ENCODE measurements around the gene RPS14.
A peak's percentile ranks its signal among the peaks of the same experiment; 100 is the strongest.
"Not testable (repeated sequence)": the region's sequence is repeated elsewhere in the genome, so short reads cannot be mapped to it uniquely, and the experiment has no call there.

Gene RPS14

GRCh38 chr5:150443242-150444075, 6.1 kb downstream of the RPS14 start:
- no peak for DNase-seq

GRCh38 chr5:150442699-150443080, 6.8 kb downstream of the RPS14 start:
- no peak for DNase-seq

GRCh38 chr5:150441813-150442698, 7.5 kb downstream of the RPS14 start:
- DNase-seq, result no peak

DNA sequence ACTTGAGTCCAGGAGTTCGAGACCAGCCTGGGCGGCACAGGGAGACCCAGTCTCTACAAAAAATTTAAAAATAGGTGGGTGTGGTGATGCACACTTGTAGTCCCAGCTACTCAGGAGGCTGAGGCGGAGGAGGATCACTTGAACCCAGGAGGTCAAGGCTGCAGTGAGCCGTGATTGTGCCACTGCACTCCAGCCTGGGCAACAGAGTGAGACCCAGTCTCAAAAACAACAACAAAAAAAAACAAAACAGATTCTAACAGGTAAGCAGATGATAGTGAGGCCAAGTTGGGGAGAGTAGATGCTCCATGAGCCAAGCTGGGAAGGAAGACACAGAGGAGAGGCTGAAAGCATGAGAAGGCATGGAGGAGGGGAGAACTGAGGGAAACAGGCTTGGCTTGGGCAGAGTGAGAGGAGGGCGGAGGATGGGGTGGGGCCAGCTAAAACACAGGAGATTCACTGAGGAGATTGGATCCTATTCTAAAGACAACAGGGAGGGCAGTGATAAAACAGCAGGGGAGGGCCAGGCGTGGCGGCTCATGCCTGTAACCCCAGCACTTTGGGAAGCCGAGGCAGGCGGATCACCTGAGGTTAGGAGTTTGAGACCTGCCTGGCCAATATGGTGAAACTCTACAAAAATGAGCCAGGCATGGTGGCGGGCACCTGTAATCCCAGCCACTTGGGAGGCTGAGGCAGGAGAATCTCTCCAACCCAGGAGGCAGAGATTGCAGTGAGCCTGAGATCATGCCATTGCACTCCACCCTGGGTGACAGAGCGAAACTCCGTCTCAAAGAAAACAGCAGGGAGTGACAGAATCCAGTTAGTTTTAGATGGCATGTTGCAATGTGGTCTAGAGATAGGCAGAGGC, 8.4 kb downstream of the RPS14 start:
- DNase-seq, result no peak

DNA sequence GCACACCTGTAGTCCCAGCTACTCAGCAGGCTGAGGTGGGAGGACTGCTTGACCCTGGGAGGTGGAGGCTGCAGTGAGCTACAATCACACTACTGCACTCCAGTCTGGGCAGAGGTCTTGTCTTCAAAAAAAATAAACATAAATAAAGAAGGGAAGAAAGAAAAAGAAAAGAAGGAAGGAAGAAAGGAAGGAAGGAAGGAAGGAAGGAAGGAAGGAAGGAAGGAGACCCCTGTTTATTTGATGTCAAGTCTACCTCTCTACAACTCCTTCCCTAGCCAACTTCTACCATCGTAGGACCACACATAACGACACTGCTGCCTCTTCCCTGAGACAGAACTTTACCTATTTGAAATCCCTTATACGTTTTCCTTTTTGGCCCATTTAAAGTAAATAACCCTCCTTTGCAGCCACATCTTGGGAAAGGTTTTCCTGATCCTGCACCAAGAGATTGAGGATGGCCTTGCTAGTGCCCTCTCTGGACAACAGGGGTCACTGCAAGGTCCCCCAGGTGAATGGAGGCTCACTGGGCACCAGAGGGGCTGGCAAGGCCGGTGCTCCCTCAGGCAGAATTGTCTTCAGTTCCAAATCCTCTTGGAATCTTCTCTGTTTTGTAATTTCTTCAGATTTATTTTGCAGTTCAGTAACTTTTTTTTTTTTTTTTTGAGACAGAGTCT, 10.5 kb downstream of the RPS14 start:
- no peak for DNase-seq

- peak; percentile 84 for DNase-seq
Observed at GRCh38 chr5:150436141-150436680, 13.3 kb downstream of the RPS14 start.

DNA sequence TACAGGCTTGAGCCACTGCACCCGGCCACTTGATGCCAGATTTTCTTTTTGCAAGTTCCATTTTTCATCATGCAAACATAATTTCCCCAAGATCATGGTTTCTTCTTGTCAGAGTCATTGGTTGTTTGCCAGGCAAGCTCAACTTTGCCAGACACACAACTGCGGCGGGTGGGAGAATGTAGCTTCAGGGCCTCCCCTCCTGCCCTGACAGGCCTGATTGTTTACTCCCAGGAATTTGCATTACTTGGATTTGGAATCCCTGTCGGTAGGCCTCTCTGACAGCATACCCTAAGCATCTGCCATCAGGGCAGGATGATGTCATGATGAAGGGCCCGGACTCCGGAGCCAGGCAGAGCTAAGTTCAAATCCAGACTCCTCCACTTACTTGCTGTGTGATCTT, 15.1 kb downstream of the RPS14 start:
- peak; percentile 85 for DNase-seq

DNA sequence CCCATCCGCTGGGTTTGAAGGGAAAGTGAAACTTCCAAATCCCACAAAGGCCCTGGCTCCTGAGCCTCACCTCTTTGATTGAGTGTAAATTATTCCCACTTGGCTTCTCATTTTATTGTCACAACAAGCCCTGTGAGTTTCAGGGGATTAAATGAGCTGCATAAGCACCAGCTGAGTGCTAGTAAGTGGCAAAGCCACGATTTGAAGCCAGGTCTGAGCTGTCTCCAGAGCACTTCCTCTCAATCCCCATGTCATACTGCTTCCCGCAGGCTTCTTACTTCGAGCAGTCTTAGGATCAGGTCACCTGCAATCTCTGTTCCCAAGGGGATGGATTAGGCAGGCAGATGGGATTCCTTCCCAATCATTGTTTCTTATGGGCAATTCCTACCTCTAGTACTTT, 18.0 kb downstream of the RPS14 start:
- DNase-seq, result no peak

GRCh38 chr5:150431048-150431447, 18.5 kb downstream of the RPS14 start:
- no peak for DNase-seq

DNA sequence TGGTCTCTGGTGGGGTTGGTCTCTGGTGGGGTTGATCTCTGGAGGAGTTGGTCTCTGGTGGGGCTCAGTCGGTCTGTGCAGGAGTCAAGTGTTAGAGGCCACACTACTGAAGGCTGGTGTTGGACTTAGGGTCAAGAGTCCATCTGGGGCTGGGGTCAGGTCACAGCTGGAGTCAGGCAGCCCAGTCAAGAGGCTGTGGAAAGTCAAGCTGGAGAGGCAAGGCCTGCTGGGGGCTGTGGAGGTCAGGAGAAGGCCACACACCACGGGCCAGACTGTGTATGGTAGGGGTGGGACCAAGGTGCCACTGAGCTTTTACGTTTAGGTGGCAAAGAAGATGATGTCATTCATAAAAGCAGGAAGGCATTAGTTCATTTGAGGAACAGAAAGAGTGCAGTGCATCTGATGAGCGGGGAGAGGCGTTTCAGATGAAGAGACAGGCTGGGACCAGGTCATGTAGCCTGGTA, 20.1 kb downstream of the RPS14 start:
- no peak for DNase-seq

GRCh38 chr5:150428978-150429377, 20.6 kb downstream of the RPS14 start:
- no peak for DNase-seq

GRCh38 chr5:150428106-150428876, 21.2 kb downstream of the RPS14 start:
- no peak for DNase-seq

GRCh38 chr5:150426165-150426564, 23.4 kb downstream of the RPS14 start:
- not testable (repeated sequence) for DNase-seq

DNA sequence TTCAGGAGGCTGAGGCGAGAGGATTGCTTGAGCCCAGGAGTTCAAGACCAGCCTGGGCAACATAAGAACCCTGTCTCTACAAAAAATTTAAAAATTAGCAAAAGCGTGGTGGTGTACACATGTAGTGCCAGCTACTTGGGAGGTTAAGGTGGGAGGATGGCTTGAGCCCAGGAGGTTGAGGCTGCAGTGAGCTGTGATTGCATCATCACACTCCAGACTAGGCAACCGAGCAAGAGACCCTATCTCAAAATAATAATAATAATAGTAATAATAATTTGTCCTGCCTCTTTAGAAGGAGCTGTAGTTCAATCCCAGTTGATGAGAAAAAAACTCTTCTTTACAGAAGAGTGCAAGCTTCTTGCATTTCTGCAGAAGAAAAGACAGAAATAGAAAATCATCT, 26.8 kb downstream of the RPS14 start:
- no peak for DNase-seq

- DNase-seq, result no peak
Observed at GRCh38 chr5:150422075-150422474, 27.5 kb downstream of the RPS14 start.

GRCh38 chr5:150419630-150420270, 29.8 kb downstream of the RPS14 start:
- DNase-seq, result no peak

DNA sequence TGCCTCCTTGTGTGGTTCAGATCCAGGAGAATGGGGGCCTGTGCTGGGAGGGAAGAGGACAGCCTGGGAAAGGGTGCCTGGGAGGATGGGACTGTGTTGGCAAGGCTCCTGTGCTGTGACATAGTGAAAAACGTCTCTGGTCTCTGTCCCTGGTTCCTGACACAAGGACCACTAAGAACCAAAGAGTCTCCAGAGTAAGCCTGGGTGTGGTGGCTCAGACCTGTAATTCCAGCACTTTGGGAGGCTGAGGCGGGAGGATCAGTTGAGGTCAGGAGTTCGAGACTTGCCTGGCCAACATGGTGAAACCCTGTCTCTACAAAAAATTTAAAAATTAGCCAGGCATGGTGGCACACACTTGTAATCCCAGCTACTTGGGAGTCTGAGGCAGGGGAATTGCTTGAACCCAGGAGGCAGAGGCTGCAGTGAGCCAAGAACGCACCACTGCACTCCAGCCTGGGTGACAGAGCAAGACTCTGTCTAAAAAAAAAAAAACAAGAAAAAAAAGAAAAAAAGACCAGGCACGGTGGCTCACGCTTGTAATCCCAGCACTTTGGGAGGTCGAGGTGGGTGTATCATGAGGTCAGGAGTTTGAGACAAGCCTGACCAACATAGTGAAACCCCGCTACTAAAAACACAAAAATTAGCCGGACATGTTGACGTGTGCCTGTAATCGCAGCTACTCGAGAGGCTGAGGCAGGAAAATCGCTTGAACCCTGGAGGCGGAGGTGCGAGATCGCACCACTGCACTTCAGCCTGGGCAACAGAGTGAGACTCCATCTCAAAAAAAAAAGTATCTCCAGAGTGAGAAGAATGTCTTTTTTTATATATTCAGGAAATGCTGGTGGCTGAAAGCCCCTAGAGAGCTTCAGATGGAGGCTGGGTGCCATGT, 35.4 kb downstream of the RPS14 start:
- not testable (repeated sequence) for DNase-seq

DNA sequence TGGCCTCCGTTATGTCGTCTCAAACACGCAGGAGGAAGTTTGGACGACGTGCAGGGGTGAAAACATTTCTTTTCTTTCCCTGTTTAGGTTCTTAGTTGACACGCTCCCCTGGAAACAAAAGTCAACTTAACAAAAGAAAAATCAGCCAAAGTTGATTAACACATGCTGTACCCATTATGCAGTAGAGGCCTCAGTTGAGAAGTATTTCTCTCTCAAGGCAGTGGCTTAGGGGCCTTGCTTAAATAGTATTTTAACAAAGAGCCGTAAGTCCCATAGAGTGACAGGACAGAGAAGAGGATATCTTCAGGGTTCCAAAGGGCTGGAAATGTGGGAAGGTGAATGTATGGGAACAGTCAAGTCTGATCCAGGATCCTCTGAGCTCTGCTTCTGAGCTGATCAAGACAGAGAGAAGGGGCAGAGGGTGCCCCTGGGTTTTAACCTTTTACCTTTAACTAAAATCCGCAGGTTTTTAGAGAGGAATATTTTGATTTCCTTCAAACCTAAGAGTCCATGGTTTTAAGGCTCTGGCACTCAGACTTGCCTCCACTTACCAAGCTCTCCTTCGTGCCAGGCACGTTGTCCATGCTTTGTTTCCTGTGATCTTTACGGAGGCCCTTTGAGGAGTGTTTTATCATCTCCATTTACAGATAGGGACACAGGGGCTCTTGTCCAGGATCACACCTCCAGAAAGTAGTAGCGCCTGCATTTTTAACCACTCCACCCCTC, 36.2 kb downstream of the RPS14 start:
- no peak for DNase-seq
